Epithelial cell of proximal tubule (primary cell): Measurements from ENCODE around the gene NFIA. TPM values are rescaled to one million over a fixed set of nuclear protein-coding genes. Genes with fewer than 3 reads are reported as not detected.

Source experiments
- DNase-seq: peaks from one replicate; pipeline ENCODE4 v3.0.0-alpha.2; 2011; ENCODE audit warnings: low read depth
- H3K4me3 ChIP-seq: 2 replicates; pipeline ENCODE4 v1.5.1; 2011; ENCODE audit warnings: low read depth, mild to moderate bottlenecking, low read length
- CTCF ChIP-seq: conservative IDR thresholded peaks from 2 replicates; pipeline ENCODE4 v1.5.1; 2012; ENCODE audit warnings: low read depth, mild to moderate bottlenecking, low read length
- total RNA-seq: library from RNA; depleted of rRNA; stranded (reverse); fragments of >200 nt; gene quantifications from 2 replicates; pipeline ENCODE4 v1.2.3, GENCODE V29; 2015

Gene NFIA
- total RNA-seq, 1 donor from 2014 or later: 1.6 TPM

DNA sequence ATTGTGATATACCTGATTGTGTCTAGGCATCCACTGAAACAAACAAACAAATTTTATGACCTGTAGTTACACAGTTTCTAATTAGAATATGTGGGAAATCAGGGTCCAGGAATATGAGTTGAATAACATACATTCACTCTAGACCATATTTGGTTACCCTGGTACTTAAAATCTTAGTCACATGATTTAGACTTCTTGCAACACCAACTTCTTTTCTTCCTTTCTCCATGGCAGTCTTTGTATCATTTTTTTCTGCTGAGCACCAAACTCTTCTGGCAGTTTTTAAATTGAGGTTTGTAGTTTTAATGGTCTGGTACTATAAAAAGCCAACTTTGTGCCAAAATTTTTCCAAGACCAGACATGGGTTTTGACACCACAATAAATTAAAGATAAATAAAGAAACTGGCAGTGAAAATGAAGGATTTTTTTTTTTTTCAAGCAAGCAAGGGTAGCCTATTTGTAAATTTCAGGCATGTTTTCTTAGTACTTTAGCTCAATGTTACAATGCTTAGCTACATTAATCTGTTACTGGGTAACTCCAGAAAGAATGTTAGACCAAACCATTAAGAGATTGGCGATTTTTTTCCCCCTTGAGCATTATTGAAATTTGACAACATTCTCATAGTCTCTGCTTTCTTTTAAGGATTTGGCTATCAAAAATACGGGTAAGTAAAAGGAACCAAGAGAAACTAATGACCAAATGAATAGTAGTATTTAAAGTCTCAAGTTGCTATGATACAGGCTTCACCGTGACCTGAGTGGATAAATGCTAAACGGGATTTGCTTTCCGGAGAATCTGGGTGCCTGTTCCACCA is 108.5 kb downstream of the NFIA start:
- no peak for DNase-seq
- no peak overlapping the region for H3K4me3 ChIP-seq

GRCh38 chr1:61191433-61191720 is 109.0 kb downstream of the NFIA start:
- no peak overlapping the region for H3K4me3 ChIP-seq
- DNase-seq: no peak
- no peak for TF ChIP-seq CTCF

More for the DNA sequence above, 108.5 kb downstream of the NFIA start:
- TF ChIP-seq CTCF: no peak

GRCh38 chr1:61192663-61193330 is 110.4 kb downstream of the NFIA start:
- no peak overlapping the region for H3K4me3 ChIP-seq
- DNase-seq: no peak
- TF ChIP-seq CTCF: no peak

DNA sequence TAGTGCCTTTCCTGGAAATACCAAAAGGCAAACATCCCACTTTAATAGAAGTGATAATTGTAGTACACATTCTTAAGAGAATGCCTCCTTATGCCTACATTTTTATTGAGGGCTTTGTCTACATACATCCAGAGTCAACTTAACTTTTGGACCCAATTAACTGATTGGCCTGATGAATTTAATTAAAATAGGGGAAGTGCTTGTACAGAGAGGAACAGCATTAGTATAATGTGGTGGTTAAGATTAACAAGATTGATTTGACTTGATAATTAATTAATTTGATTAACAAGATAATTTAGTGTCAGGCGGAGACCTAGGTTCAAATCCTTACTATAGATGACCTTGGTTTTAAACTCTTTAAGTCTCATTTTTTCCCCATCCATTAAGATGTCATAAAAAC is 111.4 kb downstream of the NFIA start:
- no peak for TF ChIP-seq CTCF
- no peak overlapping the region for H3K4me3 ChIP-seq
- DNase-seq: no peak

DNA sequence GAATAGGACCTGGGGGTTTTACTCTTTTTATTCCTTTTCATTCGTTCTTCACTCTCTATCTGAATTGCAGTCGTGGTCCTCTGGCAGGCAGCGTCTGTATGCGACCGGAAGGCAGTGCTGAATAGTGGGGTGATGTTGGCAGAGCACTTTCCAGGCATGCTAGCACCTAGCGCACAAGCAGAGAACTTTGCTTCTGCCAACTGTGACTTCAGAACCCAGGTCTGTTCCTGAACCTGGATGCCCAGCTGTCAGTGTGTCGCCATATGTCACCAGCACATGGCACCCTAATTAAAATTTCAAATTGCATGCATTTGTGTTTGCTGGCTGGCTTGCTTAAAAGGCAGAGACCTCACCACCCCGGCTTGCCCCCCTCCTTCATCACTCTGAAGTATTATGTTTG is 116.2 kb downstream of the NFIA start:
- no peak for DNase-seq
- no peak for TF ChIP-seq CTCF
- H3K4me3 ChIP-seq: no peak overlapping the region

DNA sequence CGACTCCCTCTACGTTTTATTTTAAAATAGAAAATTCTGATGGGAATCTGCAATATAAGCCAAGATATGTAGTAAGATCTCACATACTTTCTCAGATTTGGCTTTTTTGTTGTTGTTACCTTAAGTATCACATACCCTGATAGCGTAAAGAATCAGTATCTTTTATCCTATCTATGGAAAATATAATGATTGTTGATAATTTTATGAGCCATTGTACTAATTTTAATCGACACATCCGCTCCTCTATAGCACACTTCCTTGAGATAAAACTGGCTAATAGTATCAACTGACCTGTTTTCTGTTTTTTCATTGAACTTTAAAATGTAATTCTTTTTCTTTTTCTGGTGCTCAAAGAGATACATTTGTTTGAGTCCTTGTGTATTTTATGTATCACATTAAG is 118.7 kb downstream of the NFIA start:
- no peak overlapping the region for H3K4me3 ChIP-seq
- no peak for TF ChIP-seq CTCF
- DNase-seq: no peak
